ENCODE data around the gene UBE2L3.

- TF ChIP-seq CTCF (IDR thresholded peaks at IDR 0.05; ENCODE audit: borderline replicate concordance, extremely low read depth, low read length, poor library complexity, severe bottlenecking) (no peak), EZH2 (IDR thresholded peaks at IDR 0.05; ENCODE audit: borderline replicate concordance, low read depth, low read length, severe bottlenecking) (no peak)
These were observed 67.3 kb downstream of the UBE2L3 start for GRCh38 chr22:21634844-21635243.
